ENCODE data around the gene NELL2.
"Not testable (repeated sequence)": the region's sequence is repeated elsewhere in the genome, so short reads cannot be mapped to it uniquely, and the experiment has no call there.

NELL2 gene

DNA sequence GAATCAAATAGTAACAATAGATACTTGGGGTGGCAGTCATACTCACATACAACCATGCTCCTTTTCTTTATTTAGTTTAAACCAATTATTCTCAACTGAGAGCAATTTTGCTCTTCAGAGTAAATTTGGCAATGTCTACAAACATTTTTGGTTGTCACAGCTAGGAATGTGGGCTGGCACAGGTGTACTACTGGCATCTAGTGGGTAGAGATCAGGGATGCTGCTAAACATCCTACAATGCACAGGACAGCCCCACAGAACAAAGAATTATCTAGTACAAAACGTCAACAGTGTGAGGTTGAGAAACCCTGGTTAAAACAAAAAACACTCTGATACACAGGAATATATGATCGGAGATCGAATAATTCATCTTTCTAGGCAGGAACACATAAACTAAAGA lies 186.5 kb downstream of the NELL2 start:
- DNase-seq (ENCODE audit: low read depth) = no peak

- not testable (repeated sequence) for DNase-seq (ENCODE audit: low read depth)
Measured at GRCh38 chr12:44686821-44687432, 189.2 kb downstream of the NELL2 start.

GRCh38 chr12:44677724-44678123 lies 198.4 kb downstream of the NELL2 start:
- no peak for DNase-seq (ENCODE audit: low read depth)

GRCh38 chr12:44674875-44675274 lies 201.2 kb downstream of the NELL2 start:
- no peak for DNase-seq (ENCODE audit: low read depth)

- DNase-seq (ENCODE audit: low read depth) = no peak
Measured at GRCh38 chr12:44673811-44674210, 202.3 kb downstream of the NELL2 start.

GRCh38 chr12:44672042-44672441 lies 204.1 kb downstream of the NELL2 start:
- no peak for DNase-seq (ENCODE audit: low read depth)

GRCh38 chr12:44668443-44668842 lies 207.7 kb downstream of the NELL2 start:
- no peak for DNase-seq (ENCODE audit: low read depth)

- DNase-seq (ENCODE audit: low read depth) = no peak
Measured at GRCh38 chr12:44667461-44667860, 208.7 kb downstream of the NELL2 start.

GRCh38 chr12:44663291-44663690 lies 212.8 kb downstream of the NELL2 start:
- DNase-seq (ENCODE audit: low read depth) = no peak

GRCh38 chr12:44655846-44656245 lies 220.3 kb downstream of the NELL2 start:
- no peak for DNase-seq (ENCODE audit: low read depth)

DNA sequence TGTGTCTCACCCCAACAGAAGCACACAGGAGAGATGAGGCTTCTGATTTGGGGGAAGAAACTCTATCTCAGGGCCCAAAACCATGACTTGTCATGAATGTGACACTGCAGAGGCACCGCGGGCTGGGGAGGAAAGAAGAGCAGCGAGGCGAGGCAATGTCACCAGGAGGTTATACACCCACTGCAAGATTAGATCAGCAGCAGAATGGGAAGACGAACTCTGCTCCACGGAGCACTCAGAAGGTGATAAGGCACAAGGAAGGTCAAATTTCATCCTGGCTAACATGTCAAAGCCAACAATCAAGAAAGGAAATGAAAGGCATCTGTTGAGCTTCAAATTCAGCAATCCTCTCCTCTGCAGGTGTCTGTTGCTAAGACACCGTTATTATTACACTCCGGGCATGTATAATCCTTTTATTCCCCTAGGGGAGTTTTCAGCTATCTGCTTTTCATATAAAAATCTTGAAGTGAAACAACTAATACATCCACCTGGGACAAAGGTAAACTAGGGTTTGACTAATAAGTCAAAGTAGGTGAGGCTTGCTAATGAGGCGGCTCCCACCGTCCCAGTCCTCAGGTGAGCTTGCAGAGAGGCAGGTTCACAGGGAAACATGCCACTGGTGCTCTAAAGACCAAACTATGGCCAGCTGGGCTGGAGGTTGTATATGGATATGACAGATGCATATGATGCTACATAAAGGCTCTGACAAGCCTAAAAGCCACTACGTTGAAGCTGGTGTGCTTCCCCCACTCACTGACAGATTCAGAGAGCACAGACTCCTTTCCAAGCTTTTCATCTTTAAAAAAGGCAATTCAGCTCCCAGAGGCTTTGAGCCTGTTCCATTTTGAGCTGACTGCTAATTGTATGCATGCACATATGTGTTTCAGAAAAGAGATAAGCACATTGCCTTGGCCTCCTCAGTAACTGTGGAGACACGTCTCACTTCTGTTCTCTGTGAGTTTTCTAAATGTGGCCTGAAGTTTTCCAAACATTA lies 221.2 kb downstream of the NELL2 start:
- DNase-seq (ENCODE audit: low read depth) = no peak

GRCh38 chr12:44653861-44654527 lies 222.1 kb downstream of the NELL2 start:
- no peak for DNase-seq (ENCODE audit: low read depth)

DNA sequence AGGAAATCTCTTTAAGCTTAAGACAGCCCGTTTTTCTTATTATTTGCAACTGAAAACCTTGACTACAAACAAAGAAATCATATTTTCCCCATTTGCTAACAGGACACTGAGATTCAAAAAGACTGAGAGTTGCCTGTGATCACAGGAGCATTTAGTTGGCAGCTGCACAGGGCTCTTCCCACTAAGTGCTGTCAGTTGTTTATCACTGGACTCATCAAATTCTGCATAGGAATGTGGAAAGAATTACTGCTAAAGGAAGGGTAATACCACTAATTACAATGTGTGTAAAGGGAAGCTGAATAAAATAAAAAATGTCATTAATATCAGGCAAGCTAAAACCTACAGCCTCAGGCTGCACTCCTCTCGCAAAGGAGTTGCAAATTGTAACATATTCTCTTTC lies 226.4 kb downstream of the NELL2 start:
- DNase-seq (ENCODE audit: low read depth) = no peak

DNA sequence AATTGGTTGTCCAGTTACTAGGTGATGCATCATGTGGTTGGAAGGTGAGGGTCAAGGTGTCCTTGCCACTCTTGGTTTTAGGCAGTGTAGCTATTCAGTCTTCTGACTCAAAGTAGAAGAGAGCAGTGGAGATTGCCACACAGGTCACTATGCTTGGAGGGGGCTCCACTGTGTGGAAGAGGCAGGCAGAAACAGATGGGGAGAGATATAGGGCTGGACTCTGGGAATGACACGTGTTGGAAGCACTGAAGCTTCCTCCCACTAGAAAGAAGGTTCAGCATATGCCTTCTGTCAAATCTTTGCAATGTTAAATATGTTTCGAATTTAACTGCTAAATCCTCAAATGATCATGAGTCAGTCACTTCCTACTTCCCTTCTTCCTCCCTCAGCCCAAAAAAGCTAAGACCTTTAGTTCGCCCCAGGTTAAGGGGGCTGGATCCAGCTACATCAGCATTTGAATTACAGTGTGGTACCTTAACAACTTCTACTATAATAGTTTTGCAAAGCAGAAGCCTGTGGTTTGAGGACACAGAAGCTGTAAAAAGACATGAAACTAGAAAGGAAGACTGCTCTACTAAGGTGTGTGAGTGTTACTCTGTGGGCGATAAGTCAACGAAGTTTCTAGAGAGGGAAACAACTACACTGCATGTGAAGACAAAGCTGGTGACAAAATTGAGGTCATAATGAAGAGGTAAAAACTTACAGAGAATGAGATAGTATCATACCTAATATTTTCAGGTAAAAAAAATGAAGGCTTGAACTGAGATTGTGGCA lies 228.0 kb downstream of the NELL2 start:
- no peak for DNase-seq (ENCODE audit: low read depth)

- no peak for DNase-seq (ENCODE audit: low read depth)
Measured at GRCh38 chr12:44640427-44641190, 235.5 kb downstream of the NELL2 start.

- no peak for DNase-seq (ENCODE audit: low read depth)
Measured at GRCh38 chr12:44637875-44638274, 238.2 kb downstream of the NELL2 start.

DNA sequence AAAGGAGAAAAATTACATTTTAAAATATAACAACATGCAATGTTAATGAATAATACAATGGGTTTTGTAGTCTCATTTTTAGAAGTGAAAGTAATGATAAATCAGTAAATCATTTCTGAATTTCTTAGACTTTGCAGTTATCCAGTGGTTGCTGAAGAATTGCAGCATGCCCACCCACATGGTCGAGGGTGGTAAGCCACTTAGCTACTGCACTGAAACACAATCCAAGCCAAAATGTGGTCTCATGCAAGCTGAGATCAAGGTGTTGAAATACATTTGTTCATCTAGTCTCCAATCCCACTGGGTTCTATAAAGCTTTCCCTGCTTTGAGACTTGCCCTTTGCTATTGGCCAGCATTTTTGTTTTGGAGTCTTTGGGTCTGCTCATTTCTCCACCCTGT lies 247.9 kb downstream of the NELL2 start:
- DNase-seq (ENCODE audit: low read depth) = no peak

- DNase-seq (ENCODE audit: low read depth) = no peak
Measured at GRCh38 chr12:44627387-44628166, 248.5 kb downstream of the NELL2 start.

DNA sequence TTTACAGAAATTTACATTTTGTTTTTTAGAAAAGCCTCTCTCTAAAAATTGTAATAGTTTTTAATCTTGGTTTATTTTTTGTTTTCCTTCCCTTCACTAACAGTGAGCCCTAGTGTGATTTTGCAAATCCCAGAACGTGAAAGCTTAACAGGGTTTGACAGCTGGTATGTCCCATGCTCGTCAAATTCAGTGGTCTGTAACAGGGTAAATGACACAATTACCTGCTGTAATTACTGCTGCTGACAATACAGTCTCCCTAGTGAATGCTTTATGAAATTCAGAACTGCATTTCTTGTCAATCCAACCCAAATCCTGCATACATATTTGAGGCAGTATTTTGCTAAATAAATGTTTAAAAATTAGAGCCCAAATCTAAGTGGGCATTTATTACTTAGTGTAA lies 249.2 kb downstream of the NELL2 start:
- no peak for DNase-seq (ENCODE audit: low read depth)

DNA sequence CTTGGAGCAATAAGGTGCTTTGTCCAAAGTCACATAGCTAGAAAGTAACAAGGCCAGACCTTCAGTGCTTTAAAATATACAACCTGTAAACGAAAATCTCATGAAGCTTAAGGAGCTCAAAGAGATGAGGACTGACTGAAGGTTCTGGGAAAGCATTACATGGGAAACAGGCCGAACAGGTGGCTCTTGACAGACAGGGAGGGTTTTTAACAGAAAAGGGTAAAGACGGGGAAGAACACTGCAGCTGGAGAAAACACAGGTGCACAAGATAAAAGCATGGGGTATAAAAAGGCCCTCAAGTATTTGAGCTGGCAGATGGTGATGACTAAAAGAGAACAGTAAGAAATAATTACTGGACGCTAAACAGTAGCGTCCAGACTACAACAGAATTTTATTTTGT lies 257.2 kb downstream of the NELL2 start:
- DNase-seq (ENCODE audit: low read depth) = no peak

DNA sequence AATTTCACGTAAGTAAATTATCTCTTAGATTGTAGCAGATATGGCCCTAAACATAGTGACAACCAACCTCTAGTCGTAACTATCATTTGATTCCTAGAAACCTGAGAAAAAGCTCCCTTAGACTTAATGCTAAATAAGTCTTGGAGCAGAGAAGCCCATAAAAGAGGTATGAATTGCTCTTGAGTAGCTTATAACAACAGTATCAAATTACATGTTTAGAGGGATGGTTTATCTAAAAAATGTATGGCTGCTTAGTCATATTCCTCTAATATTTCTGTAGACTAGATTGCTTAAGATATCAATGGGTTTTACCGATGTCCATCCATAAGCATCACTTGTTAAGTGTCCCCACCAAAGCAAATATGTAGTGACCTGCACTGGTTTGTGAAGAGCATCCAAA lies 259.7 kb downstream of the NELL2 start:
- DNase-seq (ENCODE audit: low read depth) = no peak
